Renal cortex interstitium (tissue), 11 donors: ENCODE results near the gene CHGA. TPM values are rescaled to one million over a fixed set of nuclear protein-coding genes. Genes with fewer than 3 reads are reported as not detected.
A peak's percentile ranks its signal among the peaks of the same experiment; 100 is the strongest.

ENCODE experiments used
- DNase-seq, 11 donors: peaks; one replicate each; pipeline ENCODE4 v3.0.0-alpha.2; 2013; ENCODE audit warnings: low read depth in 9 of 11, low spot score in 4 of 11; ENCODE audit errors: extremely low read depth in 1 of 11
- polyA plus RNA-seq, 3 donors: library from polyadenylated mRNA; unstranded; fragments of 120-200 nt; gene quantifications; one replicate each; pipeline ENCODE4 v1.2.1, GENCODE V29; 2013; ENCODE audit not compliant: insufficient read length in 3 of 3

Gene CHGA
- polyA plus RNA-seq, 3 donors = 0.14 to 0.44 (median 0.36) TPM

- no peak for DNase-seq
Measured at GRCh38 chr14:92938890-92939671, 16.1 kb downstream of the CHGA start.

GRCh38 chr14:92939699-92940098 lies 16.7 kb downstream of the CHGA start:
- no peak for DNase-seq

DNA sequence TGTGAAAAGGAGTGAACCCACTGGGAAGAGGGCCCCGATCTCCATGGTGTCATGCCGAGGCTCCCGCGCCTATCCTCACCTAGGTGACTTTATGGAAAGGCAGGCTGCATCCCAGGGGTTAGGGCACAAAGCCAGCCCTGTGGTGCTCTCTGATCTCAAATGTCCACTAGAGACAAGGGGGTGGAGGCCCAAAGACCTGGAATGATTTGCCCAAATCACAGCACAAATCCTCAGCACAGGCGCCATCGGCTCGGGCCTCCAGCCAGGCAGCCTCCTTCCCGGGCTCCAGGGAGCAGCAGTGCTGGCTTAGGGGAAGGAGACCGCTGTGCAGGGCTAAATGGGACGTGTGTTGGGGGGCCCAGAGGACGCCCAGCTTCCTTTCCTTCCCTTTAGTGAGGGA lies 17.6 kb downstream of the CHGA start:
- no peak for DNase-seq

- DNase-seq = no peak
Measured at GRCh38 chr14:92941531-92941930, 18.6 kb downstream of the CHGA start.

DNA sequence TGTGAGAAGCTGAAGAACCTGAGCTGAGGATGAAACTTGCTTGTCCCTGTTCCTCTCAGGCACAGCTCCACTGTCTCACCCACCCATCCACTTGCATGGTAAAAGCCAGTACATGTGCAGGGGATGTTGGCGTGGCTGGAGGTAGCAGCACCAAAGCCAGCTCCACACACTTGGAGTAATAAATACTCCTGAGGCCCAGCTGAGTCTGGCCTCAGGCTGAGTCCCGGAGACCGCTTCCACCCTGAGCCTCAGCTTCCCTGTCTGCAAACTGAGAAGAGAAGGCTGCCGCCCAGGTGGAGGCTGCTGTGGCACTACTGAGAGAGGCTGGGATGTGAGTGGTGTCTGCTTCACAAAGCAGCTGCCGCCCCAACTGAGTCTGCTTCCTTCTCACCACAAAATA lies 19.2 kb downstream of the CHGA start:
- no peak for DNase-seq

DNA sequence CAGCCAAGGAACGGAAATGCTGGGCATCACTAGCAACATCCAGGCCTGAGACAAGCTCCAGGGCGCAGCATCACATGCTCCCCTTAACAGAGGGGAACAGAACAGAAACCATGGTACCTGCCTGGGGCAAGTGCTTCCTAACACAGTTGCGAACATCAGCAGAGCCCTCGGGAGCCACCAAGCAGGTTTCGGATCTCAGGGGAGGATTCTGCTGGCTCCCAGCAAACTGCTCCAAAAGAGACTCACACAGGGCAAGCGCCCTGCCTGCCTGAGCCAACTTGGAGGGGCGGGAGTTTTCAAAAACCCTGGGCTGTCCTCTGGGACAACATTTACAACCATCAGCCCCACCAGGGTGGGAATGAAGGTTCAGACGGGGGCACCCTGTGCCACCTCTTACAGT lies 19.6 kb downstream of the CHGA start:
- no peak for DNase-seq

DNA sequence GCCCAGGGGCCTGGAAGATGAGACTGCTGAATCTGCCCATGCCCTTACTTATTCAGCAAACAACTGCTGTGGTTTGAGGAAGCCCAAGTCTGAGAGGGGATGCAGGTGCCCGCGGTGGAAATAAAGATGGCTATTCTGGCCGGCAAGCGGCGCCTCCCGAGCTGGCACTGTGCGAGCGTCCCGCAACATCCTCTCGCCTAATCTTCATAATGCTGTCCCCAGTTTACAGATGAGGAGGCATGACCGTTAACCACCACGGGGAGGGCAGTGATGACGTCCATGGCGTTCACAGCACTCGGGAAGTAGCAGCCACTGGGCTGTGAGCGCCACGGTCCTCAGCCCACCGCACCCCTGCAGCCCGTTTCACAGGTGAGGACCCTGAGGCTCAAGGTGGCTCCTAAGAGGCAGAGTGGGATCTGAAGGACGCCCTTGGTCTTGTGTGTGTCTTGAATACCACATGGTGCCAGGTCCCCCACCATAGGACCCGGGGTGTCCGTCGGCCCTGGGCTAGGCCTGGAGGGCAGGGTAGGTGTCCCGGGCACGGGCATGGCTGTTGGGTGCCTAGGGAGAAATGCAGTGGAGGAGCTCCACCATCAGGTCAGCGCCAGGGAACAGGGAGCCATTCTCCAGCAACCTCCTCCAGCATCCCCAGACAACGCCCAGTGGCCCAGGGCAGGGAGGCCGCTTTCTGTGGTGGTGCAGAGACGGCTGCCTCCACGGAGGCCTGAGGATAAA lies 20.2 kb downstream of the CHGA start:
- DNase-seq = no peak

GRCh38 chr14:92943855-92944570 lies 21.1 kb downstream of the CHGA start:
- DNase-seq = no peak

- DNase-seq = no peak
Measured at GRCh38 chr14:92944976-92945375, 22.0 kb downstream of the CHGA start.

DNA sequence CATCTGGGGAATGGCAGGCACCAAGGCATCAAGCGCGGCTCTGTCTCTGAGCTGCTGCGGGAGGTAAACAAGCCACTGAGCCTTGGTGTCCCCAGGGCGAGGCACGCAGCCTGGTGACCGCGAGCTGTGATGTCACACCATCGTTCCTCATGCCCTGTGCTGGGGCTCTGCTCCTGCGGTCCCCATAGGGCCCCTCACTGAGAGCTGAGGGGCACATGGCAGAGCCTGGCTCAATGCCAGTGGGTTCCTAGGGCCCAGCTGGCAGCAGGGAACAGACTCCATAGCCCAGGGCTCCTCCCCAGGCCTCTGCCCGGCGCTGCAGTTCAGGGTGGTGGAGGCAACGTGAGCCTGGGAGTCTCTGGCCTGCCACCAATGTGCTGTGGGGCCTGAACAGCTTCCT lies 22.6 kb downstream of the CHGA start:
- DNase-seq = no peak

GRCh38 chr14:92945959-92946846 lies 23.3 kb downstream of the CHGA start:
- DNase-seq = no peak

DNA sequence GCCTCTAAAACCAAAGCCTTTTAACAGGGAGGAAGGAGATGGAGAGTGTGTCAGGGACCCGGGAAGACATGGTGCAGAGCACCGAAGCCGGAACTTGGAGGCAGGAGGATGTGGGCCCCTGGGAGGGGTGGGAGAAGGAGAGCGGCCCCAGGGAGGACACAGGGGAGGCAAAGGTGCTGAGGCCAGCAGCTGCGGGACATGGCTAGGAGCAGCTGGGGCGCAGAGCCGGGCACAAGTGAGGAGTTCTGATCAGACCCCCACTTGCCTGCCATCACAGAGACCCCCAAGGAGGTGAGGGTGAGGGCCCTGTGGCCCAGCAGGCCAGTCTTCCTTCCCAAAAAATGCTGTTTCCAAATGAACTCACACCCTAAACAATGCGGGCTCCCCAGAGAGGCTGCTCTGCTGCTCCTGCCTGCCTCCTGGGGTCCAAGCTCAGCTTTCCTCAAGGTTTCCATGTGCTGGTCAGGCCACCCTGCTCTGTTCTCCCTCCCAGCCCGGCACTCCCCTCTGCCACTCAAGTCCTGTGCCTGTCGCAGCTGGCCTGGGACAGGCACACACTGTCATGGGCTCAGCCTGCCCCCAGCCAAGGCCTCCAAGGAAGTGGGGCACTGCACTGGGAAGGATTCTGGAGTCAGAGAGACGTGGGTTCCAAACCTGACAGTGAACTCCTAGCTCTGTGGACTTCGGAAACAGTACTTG lies 24.0 kb downstream of the CHGA start:
- no peak for DNase-seq

DNA sequence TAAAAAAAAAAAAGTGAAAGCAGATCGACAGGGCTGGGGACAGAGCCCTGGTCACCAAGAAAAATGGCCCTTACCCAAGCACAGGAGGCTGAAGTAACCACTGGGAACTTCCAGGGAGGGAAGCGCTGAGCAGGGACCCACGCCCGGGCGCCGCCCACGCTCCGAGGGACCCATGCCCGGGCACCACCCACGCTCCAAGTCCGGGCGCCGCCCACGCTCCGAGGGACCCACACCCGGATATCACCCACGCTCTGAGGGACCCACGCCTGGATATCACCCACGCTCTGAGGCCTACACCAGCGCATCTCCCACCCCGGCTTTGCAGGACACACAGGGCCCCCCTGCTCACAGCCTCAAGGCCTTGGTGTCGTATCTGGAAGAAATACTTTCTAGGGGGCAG lies 25.7 kb downstream of the CHGA start:
- DNase-seq = no peak

DNA sequence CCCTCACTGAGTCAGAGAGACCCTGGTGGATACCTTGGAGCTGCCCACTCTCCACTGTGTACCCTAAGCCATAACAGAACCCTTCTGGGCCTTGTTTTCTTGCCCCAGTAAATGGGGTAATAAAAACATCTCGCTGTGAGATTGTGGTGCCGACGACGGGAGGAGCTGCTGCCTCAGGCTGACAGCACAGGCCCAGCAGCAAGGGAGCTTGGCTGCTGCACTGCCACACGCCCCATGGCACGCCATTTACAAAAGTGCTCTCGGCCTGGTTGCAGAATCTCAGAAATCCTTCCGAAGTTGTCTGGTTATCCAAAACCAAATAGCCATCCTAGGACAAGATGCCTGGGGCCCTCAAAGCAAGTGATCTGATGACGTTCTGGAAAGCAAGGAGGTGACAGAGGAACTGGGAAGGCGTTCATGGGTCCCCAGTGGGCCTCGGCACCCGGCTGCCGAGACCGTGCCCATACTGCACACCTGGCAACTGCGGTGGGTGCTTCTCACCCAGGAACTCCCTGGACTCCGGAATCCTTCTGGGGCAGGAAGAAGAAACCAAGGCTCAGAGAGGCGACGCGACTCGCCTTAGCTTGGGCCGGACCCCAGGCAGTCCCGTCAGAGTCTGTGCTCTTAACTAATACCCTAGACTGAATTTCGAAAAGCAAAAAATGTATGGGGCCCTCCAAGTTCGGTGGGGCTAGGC lies 26.7 kb downstream of the CHGA start:
- DNase-seq = no peak

GRCh38 chr14:92950193-92950540 lies 27.2 kb downstream of the CHGA start:
- DNase-seq = no peak

DNA sequence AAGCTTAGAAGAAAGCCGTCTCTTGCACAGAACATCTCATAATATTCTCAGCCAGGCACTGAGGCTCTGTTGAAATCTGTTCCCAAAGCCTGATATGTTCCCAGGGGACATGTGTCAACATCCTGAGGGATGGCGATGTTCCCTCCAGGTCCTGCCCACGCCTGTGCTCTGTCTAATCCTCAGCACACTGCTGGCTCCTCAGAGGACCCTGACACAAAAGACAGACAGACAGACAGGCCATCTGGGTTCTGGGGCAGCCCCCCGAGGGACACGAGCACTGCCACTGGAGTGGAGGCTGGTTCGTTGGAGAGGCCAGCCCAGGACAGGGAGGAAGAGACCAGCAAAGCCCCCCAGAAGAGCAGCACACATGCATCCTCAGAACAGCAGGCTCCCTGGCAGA lies 27.8 kb downstream of the CHGA start:
- DNase-seq = no peak

DNA sequence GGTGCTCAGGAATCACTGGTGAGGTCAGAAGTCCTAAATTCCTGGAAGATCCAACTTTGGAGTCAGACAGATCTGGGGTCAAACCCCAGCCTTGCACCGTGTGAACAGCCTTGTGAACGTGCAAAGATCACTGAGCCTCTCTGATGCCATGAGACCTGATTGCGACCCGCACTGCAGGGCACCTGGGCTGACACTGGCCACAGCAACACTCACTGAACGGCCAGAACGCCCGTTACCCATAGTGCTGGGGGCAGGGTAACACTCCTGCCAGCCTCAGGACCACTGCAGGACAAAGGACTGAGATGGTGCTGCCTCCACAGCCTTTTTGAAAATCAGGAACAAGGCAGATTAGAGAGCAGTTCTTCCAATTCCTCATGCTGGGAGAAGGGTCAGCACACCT lies 28.3 kb downstream of the CHGA start:
- no peak for DNase-seq

- peak in 9 of 11 donors; percentile 29 to 67 (median 44) for DNase-seq
Measured at GRCh38 chr14:92951912-92952471, 29.0 kb downstream of the CHGA start.
